HCT116 (cell line): ENCODE data around the gene RACGAP1. TPM values are rescaled to one million over a fixed set of nuclear protein-coding genes. Genes with fewer than 3 reads are reported as not detected.

Experiments used
- ATAC-seq: fragments of 200-7000 bp; cut with Tn5 transposase; 2 replicates; pipeline ENCODE4 v1.9.1; 2020; ENCODE audit warnings: mild to moderate bottlenecking, moderate library complexity
- BruUV-seq: library from RNA; stranded (reverse); fragments of 400-500 nt; replicated peaks from 2 replicates; lab custom pipeline; 2021; lab: Mats Ljungman, UMichigan
- CTCF ChIA-PET: fragments of 300-600 bp; sonication (Branson Sonifier 250); formaldehyde crosslinking; loops from one replicate; lab custom pipeline; 2021; ENCODE audit warnings: antibody characterized with exemption; lab: Charles Lee
- POLR2A ChIA-PET: fragments of 300-600, 350-600 bp; sonication (Branson Sonifier 250); formaldehyde crosslinking; loops from one replicate; lab custom pipeline; 2021; ENCODE audit warnings: antibody characterized with exemption; lab: Charles Lee
- RAD21 ChIA-PET, 2 experiments: fragments of 300-600 bp; sonication (Branson Sonifier 250); formaldehyde crosslinking; loops; one replicate each; lab custom pipeline; 2023; ENCODE audit warnings: low total read pairs in 2 of 2; ENCODE audit not compliant: uncharacterized antibody in 2 of 2, unreplicated experiment in 2 of 2, low non-redundant PET in 1 of 2; lab: Charles Lee
- DNase-seq: peaks from one replicate; pipeline ENCODE4 v3.0.0-alpha.2; 2010; ENCODE audit warnings: low read depth, low spot score
- H2AFZ ChIP-seq: fragments of 200-600 bp; shearing (Covaris generic), sonication (generic); 2 replicates; pipeline ENCODE4 v1.6.1; 2017; ENCODE audit warnings: low read depth, mixed run types, mixed read lengths, antibody characterized with exemption, low read length; ENCODE audit not compliant: poor library complexity, severe bottlenecking
- H3K27ac ChIP-seq: 2 replicates; pipeline ENCODE4 v1.5.1; 2012; ENCODE audit warnings: low read depth, low read length
- H3K27me3 ChIP-seq: fragments of 200-600 bp; sonication (generic); 2 replicates; pipeline ENCODE4 v1.6.1; 2016; ENCODE audit warnings: mixed run types, low read length, mixed read lengths; ENCODE audit not compliant: insufficient read depth
- H3K36me3 ChIP-seq, 2 experiments: fragments of 200-500 bp in 1 of 2; fragments of 200-600 bp in 1 of 2; sonication (Bioruptor generic) in 1 of 2; sonication (generic) in 1 of 2; 2 replicates each; pipeline versions ENCODE4 v1.5.1 to v1.6.1; 2014 to 2016; ENCODE audit warnings: low read length in 2 of 2, inconsistent platforms in 1 of 2, mixed read lengths in 1 of 2, mixed run types in 1 of 2; ENCODE audit not compliant: insufficient read depth in 2 of 2, control insufficient read depth in 1 of 2
- H3K4me1 ChIP-seq, 2 experiments: fragments of 200-600 bp in 1 of 2; sonication (generic) in 1 of 2; 2 replicates each; pipeline versions ENCODE4 v1.5.1 to v1.6.1; 2012 to 2017; ENCODE audit warnings: low read length in 2 of 2, inconsistent platforms in 1 of 2, mild to moderate bottlenecking in 1 of 2, mixed read lengths in 1 of 2, mixed run types in 1 of 2, moderate library complexity in 1 of 2; ENCODE audit not compliant: insufficient read depth in 2 of 2, control insufficient read depth in 1 of 2
- H3K4me2 ChIP-seq: fragments of 200-600 bp; sonication (generic); 2 replicates; pipeline ENCODE4 v1.6.1; 2017; ENCODE audit warnings: mixed run types, low read length, mixed read lengths
- H3K4me3 ChIP-seq, 2 experiments: fragments of 200-600 bp in 1 of 2; sonication (generic) in 1 of 2; replicated peaks in 1 of 2; 2 replicates each; pipeline ENCODE4 v1.5.1; 2011 to 2016; ENCODE audit warnings: low read length in 2 of 2, control low read depth in 1 of 2, low read depth in 1 of 2, mild to moderate bottlenecking in 1 of 2, mixed read lengths in 1 of 2, mixed run types in 1 of 2
- H3K79me2 ChIP-seq: fragments of 200-600 bp; sonication (generic); 2 replicates; pipeline ENCODE4 v1.6.1; 2017; ENCODE audit warnings: mild to moderate bottlenecking, mixed run types, low read length, moderate library complexity, mixed read lengths; ENCODE audit not compliant: insufficient read depth
- H3K9ac ChIP-seq: fragments of 200-600 bp; sonication (generic); 2 replicates; pipeline ENCODE4 v1.6.1; 2016; ENCODE audit warnings: low read length, mixed read lengths
- H3K9me2 ChIP-seq: fragments of 200-600 bp; sonication (generic), shearing (Covaris generic); 2 replicates; pipeline ENCODE4 v1.6.1; 2017; ENCODE audit warnings: mixed run types, mild to moderate bottlenecking, moderate library complexity; ENCODE audit not compliant: insufficient read depth
- H3K9me3 ChIP-seq, 2 experiments: fragments of 200-500 bp in 1 of 2; fragments of 200-600 bp in 1 of 2; sonication (Bioruptor generic) in 1 of 2; sonication (generic) in 1 of 2; 2 replicates each; pipeline ENCODE4 v1.6.1; 2014 to 2017; ENCODE audit warnings: low read length in 2 of 2, mixed read lengths in 2 of 2, inconsistent platforms in 1 of 2, low read depth in 1 of 2, mild to moderate bottlenecking in 1 of 2, mixed run types in 1 of 2, moderate library complexity in 1 of 2; ENCODE audit not compliant: control insufficient read depth in 1 of 2, insufficient read depth in 1 of 2
- H4K20me1 ChIP-seq: fragments of 200-600 bp; sonication (generic), shearing (Covaris generic); 2 replicates; pipeline ENCODE4 v1.6.1; 2017; ENCODE audit warnings: mixed run types, mild to moderate bottlenecking, moderate library complexity; ENCODE audit not compliant: insufficient read depth
- CTCF ChIP-seq, 3 experiments: fragments of 200-600 bp in 1 of 3; sonication (generic) in 1 of 3; IDR thresholded peaks in 2 of 3; conservative IDR thresholded peaks in 1 of 3; 2 replicates each; pipeline ENCODE4 v1.5.1; 2012 to 2017; ENCODE audit warnings: low read depth in 2 of 3, low read length in 2 of 3, antibody characterized with exemption in 1 of 3, borderline replicate concordance in 1 of 3, control low read depth in 1 of 3, mild to moderate bottlenecking in 1 of 3, mixed read lengths in 1 of 3, mixed run types in 1 of 3, moderate library complexity in 1 of 3; ENCODE audit not compliant: insufficient read depth in 1 of 3
- EGR1 ChIP-seq: IDR thresholded peaks from 2 replicates; pipeline ENCODE4 v1.6.1; 2012; ENCODE audit warnings: low read depth
- POLR2A ChIP-seq: IDR thresholded peaks from 2 replicates; pipeline ENCODE4 v1.7.0; 2011; ENCODE audit warnings: borderline replicate concordance; ENCODE audit not compliant: insufficient read depth, insufficient read length; ENCODE audit errors: extremely low read depth
- SIN3A ChIP-seq: IDR thresholded peaks from 2 replicates; pipeline ENCODE4 v1.6.1; 2012; ENCODE audit warnings: low read depth
- SP1 ChIP-seq: IDR thresholded peaks from 2 replicates; pipeline ENCODE4 v1.6.1; 2012; ENCODE audit warnings: low read depth
- ZFX ChIP-seq: fragments of 450-650 bp; IDR thresholded peaks from 2 replicates; pipeline ENCODE4 v1.6.1; 2017
- intact Hi-C: fragments of 100-400 bp; cut with micrococcal nuclease; formaldehyde crosslinking; loops from 2 replicates; pipeline ENCODE4 v1.10.0; 2022
- total RNA-seq: library from RNA; stranded (reverse); gene quantifications from one replicate; pipeline ENCODE4 v1.2.1, GENCODE V29; 2021; ENCODE audit not compliant: unreplicated experiment
- TF ChIP-seq, protein P1 (sequence below): IDR thresholded peaks from 2 replicates; pipeline ENCODE4 v1.6.1; 2012
- TF ChIP-seq, protein P2 (sequence below): IDR thresholded peaks from 2 replicates; pipeline ENCODE4 v1.6.1; 2011; ENCODE audit warnings: mild to moderate bottlenecking, low read length, moderate library complexity; ENCODE audit not compliant: insufficient replicate concordance; ENCODE audit errors: extremely low read depth

Gene RACGAP1
- total RNA-seq, 1 experiment from 2014 or later, result 147 TPM

DNA sequence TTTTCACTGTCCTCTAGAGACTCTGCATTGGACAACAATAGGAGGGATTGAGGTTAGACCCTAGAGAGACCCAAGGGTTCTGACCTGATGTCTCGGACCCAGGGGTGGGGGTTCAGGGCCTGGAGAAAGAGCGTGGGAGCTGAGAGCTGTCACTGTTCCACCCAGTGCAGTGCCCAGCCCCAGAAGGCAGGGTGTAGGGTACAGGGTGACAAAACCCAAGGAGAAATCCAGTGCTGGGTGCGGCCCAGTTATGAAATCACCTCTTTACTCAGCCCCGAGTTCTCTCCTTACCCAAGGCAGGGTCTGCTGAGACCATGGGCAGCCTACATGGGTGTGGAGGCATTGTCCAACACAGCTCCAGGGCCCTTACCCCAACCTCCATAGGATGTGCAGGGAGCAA lies 72.1 kb downstream of the RACGAP1 start:
- no peak overlapping the region for H3K4me3 ChIP-seq
- H3K36me3 ChIP-seq, result no peaks in the 10 kb centered on the region
- H4K20me1 ChIP-seq, result no peaks in the 10 kb centered on the region
- no peak overlapping the region for H3K27ac ChIP-seq
- RAD21 ChIA-PET, result no interaction called here
- H3K9me2 ChIP-seq, result no peaks in the 10 kb centered on the region
- no peaks in the 10 kb centered on the region for H3K27me3 ChIP-seq
- intact Hi-C loops, result no loop called here
- POLR2A ChIA-PET, result no interaction called here
- TF ChIP-seq, protein P1, sequence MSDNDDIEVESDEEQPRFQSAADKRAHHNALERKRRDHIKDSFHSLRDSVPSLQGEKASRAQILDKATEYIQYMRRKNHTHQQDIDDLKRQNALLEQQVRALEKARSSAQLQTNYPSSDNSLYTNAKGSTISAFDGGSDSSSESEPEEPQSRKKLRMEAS, result no peak
- no peak for TF ChIP-seq POLR2A
- TF ChIP-seq ZFX, result no peak
- no peak for TF ChIP-seq SIN3A
- no peak for TF ChIP-seq CTCF (IDR thresholded peaks at IDR 0.05 in 2 of 3, conservative IDR thresholded peaks at IDR 0.05 in 1 of 3; ENCODE audit: borderline replicate concordance in 1 of 3, insufficient read depth in 1 of 3, low read depth in 2 of 3, low read length in 2 of 3)
- no peak for TF ChIP-seq EGR1
- TF ChIP-seq, protein P2, sequence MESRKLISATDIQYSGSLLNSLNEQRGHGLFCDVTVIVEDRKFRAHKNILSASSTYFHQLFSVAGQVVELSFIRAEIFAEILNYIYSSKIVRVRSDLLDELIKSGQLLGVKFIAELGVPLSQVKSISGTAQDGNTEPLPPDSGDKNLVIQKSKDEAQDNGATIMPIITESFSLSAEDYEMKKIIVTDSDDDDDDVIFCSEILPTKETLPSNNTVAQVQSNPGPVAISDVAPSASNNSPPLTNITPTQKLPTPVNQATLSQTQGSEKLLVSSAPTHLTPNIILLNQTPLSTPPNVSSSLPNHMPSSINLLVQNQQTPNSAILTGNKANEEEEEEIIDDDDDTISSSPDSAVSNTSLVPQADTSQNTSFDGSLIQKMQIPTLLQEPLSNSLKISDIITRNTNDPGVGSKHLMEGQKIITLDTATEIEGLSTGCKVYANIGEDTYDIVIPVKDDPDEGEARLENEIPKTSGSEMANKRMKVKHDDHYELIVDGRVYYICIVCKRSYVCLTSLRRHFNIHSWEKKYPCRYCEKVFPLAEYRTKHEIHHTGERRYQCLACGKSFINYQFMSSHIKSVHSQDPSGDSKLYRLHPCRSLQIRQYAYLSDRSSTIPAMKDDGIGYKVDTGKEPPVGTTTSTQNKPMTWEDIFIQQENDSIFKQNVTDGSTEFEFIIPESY, result no peak
- no peak for TF ChIP-seq SP1
- H3K9ac ChIP-seq, result no peak overlapping the region
- no peak for ATAC-seq
- H3K79me2 ChIP-seq, result no peaks in the 10 kb centered on the region
- BruUV-seq, result no TSS peak
- CTCF ChIA-PET, result interaction anchor here (3.0 kb wide), 1 partner anchor 8 kb away, joined by 13 read pairs; no protein-coding TSS in a partner anchor
- H3K9me3 ChIP-seq, result no peaks in the 10 kb centered on the region
- no peak overlapping the region for H3K4me2 ChIP-seq
- no peak for DNase-seq
- H2AFZ ChIP-seq, result no peak overlapping the region
- H3K4me1 ChIP-seq, result no peaks in the 10 kb centered on the region
